Ishikawa (cell line): ENCODE measurements around the gene OPCML.

Experiments used
- CEBPB ChIP-seq: IDR thresholded peaks from 2 replicates; pipeline ENCODE4 v1.6.1; 2012
- CREB1 ChIP-seq: IDR thresholded peaks from 2 replicates; pipeline ENCODE4 v1.6.1; 2012; ENCODE audit warnings: low read depth
- EGR1 ChIP-seq: IDR thresholded peaks from 2 replicates; pipeline ENCODE4 v1.6.1; 2012
- EP300 ChIP-seq: IDR thresholded peaks from 2 replicates; pipeline ENCODE4 v1.6.1; 2012; ENCODE audit warnings: borderline replicate concordance
- FOXM1 ChIP-seq: IDR thresholded peaks from 2 replicates; pipeline ENCODE4 v1.6.1; 2012; ENCODE audit warnings: low read depth, borderline replicate concordance
- NFIC ChIP-seq: IDR thresholded peaks from 2 replicates; pipeline ENCODE4 v1.6.1; 2012
- RAD21 ChIP-seq: IDR thresholded peaks from 2 replicates; pipeline ENCODE4 v1.6.1; 2012; ENCODE audit warnings: low read depth
- TAF1 ChIP-seq: IDR thresholded peaks from 2 replicates; pipeline ENCODE4 v1.6.1; 2012; ENCODE audit warnings: low read depth, mild to moderate bottlenecking
- TCF12 ChIP-seq: IDR thresholded peaks from 2 replicates; pipeline ENCODE4 v1.6.1; 2012; ENCODE audit warnings: low read depth
- TEAD4 ChIP-seq: IDR thresholded peaks from 2 replicates; pipeline ENCODE4 v1.6.1; 2012
- YY1 ChIP-seq: IDR thresholded peaks from 2 replicates; pipeline ENCODE4 v1.6.1; 2012; ENCODE audit warnings: low read depth
- ZBTB7A ChIP-seq: IDR thresholded peaks from 2 replicates; pipeline ENCODE4 v1.6.1; 2012; ENCODE audit warnings: low read depth
- TF ChIP-seq, protein P1 (sequence below): IDR thresholded peaks from 2 replicates; pipeline ENCODE4 v1.6.1; 2012
- TF ChIP-seq, protein P2 (sequence below): IDR thresholded peaks from 2 replicates; pipeline ENCODE4 v1.6.1; 2012
- TF ChIP-seq, protein P3 (sequence below): IDR thresholded peaks from 2 replicates; pipeline ENCODE4 v1.6.1; 2012; ENCODE audit warnings: low read depth, mild to moderate bottlenecking

OPCML gene

DNA sequence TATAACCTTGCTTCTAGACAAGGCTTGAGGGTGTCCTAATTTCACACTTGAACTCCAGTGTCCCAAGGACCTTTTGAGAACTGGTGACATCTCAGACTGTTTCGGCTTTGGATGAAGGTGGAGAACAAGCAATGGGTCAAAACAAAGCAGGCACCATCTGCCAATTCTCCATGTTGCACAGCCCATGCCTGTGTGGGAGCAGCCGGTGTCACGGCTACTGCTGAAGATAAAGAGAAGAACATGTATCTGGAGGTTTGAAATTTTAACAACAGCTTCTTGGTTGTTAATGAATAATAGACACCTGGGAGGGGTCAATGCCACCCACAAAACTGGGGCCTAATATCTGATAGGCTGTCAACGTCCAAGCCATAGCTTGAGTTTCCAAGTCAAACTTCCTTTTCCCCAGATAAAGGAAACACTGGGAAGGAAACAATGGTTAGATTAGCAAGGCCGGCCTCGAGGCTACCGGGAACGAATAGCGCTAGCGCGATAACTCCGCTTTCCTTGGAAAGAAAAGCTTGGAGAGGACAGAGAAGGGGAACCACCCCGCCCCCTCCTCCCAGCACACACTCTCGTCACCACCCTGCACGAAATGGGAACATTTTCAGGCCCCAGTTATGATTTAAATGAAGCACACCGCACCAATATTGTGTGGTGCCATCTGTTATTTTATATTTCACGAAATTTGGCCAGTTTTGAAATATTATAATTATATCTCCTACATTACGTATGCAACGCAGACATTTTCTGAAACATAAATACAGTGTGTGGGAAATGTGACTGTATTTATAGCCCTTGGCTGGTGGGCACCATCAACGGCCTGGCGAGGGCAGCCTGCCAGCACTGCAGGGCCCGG lies 21.8 kb upstream of the OPCML start:
- no peak for TF ChIP-seq RAD21
- no peak for TF ChIP-seq TAF1
- no peak for TF ChIP-seq FOXM1
- TF ChIP-seq ZBTB7A: no peak
- TF ChIP-seq EP300: no peak
- TF ChIP-seq CREB1: no peak
- TF ChIP-seq, protein P1, sequence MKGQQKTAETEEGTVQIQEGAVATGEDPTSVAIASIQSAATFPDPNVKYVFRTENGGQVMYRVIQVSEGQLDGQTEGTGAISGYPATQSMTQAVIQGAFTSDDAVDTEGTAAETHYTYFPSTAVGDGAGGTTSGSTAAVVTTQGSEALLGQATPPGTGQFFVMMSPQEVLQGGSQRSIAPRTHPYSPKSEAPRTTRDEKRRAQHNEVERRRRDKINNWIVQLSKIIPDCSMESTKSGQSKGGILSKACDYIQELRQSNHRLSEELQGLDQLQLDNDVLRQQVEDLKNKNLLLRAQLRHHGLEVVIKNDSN: no peak

DNA sequence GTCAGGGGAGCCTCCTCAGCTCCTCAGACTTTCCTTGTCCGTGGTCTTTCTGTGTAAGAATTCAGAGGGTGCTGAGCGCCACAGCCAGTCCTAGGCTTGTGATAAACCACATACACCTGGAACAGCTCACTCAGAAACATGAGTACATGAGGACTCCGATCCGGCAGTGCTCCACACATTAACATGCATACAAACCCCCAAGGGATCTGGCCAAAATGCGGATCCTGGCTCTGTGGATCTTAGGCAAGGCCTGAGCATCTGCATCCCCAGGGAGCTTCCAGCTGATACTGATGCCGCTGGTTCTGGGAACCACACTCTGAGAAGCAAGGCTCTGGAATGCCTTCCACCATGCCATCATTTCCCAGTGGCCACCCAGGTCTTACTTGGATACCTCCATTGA lies 20.6 kb upstream of the OPCML start:
- TF ChIP-seq, protein P1: no peak
- TF ChIP-seq FOXM1 (no peak), CREB1 (no peak), TEAD4 (no peak), NFIC (no peak), ZBTB7A (no peak), TAF1 (no peak), RAD21 (no peak), EGR1 (no peak), CEBPB (no peak), YY1 (no peak), EP300 (no peak), TCF12 (no peak)
- TF ChIP-seq, protein P2, sequence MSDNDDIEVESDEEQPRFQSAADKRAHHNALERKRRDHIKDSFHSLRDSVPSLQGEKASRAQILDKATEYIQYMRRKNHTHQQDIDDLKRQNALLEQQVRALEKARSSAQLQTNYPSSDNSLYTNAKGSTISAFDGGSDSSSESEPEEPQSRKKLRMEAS: no peak
- TF ChIP-seq, protein P3, sequence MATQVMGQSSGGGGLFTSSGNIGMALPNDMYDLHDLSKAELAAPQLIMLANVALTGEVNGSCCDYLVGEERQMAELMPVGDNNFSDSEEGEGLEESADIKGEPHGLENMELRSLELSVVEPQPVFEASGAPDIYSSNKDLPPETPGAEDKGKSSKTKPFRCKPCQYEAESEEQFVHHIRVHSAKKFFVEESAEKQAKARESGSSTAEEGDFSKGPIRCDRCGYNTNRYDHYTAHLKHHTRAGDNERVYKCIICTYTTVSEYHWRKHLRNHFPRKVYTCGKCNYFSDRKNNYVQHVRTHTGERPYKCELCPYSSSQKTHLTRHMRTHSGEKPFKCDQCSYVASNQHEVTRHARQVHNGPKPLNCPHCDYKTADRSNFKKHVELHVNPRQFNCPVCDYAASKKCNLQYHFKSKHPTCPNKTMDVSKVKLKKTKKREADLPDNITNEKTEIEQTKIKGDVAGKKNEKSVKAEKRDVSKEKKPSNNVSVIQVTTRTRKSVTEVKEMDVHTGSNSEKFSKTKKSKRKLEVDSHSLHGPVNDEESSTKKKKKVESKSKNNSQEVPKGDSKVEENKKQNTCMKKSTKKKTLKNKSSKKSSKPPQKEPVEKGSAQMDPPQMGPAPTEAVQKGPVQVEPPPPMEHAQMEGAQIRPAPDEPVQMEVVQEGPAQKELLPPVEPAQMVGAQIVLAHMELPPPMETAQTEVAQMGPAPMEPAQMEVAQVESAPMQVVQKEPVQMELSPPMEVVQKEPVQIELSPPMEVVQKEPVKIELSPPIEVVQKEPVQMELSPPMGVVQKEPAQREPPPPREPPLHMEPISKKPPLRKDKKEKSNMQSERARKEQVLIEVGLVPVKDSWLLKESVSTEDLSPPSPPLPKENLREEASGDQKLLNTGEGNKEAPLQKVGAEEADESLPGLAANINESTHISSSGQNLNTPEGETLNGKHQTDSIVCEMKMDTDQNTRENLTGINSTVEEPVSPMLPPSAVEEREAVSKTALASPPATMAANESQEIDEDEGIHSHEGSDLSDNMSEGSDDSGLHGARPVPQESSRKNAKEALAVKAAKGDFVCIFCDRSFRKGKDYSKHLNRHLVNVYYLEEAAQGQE: no peak

DNA sequence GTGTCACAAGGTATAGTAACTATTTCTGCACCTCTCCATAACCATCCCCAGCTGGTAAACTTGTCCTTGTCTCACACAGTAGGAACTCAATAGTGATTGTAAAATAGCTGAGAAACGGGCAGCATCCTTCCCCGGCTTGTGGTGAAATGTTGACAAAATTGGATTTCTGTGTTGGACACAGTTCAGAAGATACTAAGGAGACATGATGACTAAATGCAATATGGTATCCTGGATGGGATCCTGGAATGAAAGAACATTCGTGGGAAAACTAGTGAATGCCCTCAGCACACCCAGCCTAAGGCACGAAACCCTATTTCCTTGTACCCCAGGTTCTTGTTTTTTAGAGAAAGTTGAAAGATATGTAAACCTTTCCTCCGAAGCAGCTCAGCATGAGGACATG lies 18.8 kb upstream of the OPCML start:
- no peak for TF ChIP-seq EP300
- TF ChIP-seq CEBPB: no peak
- TF ChIP-seq FOXM1: no peak
- no peak for TF ChIP-seq TCF12
- no peak for TF ChIP-seq TAF1
- no peak for TF ChIP-seq YY1
- no peak for TF ChIP-seq CREB1
- TF ChIP-seq, protein P3: no peak
- TF ChIP-seq, protein P2: no peak
- TF ChIP-seq, protein P1: no peak

DNA sequence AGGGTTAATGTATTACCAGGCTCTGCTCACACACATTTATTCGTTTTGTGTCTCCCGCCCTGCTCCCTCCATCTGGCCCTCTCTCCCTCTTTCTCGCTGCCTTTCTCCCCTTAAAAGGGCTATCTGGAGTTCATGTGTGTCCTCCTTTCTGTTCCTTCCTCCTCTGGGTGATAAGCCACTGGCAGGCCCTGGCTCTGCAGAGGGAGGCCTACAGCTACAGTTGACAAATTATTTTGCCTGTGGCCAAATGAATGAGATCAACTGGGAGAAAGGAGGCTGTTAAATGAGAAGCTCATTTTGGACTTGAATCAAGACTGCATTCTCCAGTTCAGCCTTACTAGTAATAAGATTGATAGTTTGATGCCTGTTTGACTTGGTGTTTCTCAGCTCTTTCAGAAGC lies 17.5 kb upstream of the OPCML start:
- TF ChIP-seq ZBTB7A (no peak), FOXM1 (no peak), TAF1 (no peak), NFIC (no peak), EP300 (no peak), TCF12 (no peak), CEBPB (no peak), EGR1 (no peak), YY1 (no peak), CREB1 (no peak), TEAD4 (no peak), RAD21 (no peak)
- TF ChIP-seq, protein P2: no peak
- TF ChIP-seq, protein P1: no peak
- TF ChIP-seq, protein P3: no peak
